MG63 (cell line): Measurements from ENCODE around the gene LYAR. TPM values are rescaled to one million over a fixed set of nuclear protein-coding genes. Genes with fewer than 3 reads are reported as not detected.
A peak's percentile ranks its signal among the peaks of the same experiment; 100 is the strongest.
"Not testable (repeated sequence)": the region's sequence is repeated elsewhere in the genome, so short reads cannot be mapped to it uniquely, and the experiment has no call there.

Experiments
- DNase-seq: peaks from one replicate; pipeline ENCODE4 v3.0.0-alpha.2; 2020
- H3K27me3 ChIP-seq: fragments of 250-450 bp; sonication (Bioruptor Pico); 2 replicates; pipeline ENCODE4 v1.5.1; 2020; ENCODE audit warnings: mild to moderate bottlenecking, moderate library complexity
- H3K36me3 ChIP-seq: fragments of 250-450 bp; sonication (Bioruptor Pico); 2 replicates; pipeline ENCODE4 v1.5.1; 2020; ENCODE audit warnings: mild to moderate bottlenecking, moderate library complexity
- H3K4me3 ChIP-seq: fragments of 250-450 bp; sonication (Bioruptor Pico); 2 replicates; pipeline ENCODE4 v1.5.1; 2020; ENCODE audit warnings: mild to moderate bottlenecking, moderate library complexity
- H3K9me3 ChIP-seq: fragments of 250-450 bp; sonication (Bioruptor Pico); 2 replicates; pipeline ENCODE4 v1.5.1; 2020; ENCODE audit warnings: mild to moderate bottlenecking, moderate library complexity
- total RNA-seq: library from RNA; depleted of rRNA; stranded (reverse); fragments of >200 nt; shearing (Covaris generic); gene quantifications from 2 replicates; pipeline ENCODE4 v1.2.3, GENCODE V29; 2014; ENCODE audit warnings: low replicate concordance; rRNA removed

Gene LYAR
- total RNA-seq, 1 experiment from 2014 or later, result 20.9 TPM

DNA sequence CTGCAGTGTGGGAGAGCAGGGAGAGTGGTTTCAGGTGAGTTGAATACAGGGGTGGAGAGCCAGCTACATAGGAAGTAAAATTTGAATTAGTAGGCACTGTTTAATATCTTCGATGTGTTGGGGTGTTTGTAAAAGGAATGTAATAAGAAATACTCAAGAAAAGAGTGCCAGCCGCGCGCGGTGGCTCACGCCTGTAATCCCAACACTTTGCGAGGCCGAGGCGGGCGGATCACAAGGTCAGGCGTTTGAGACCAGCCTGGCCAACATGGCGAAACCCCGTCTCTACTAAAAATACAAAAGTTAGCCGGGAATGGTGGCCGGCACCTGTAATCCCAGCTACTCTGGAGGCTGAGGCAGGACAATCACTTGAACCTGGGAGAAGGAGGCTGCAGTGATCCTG is 40.6 kb downstream of the LYAR start:
- not testable (repeated sequence) for H3K36me3 ChIP-seq, DNase-seq, H3K4me3 ChIP-seq, H3K9me3 ChIP-seq, H3K27me3 ChIP-seq

GRCh38 chr4:4248885-4249203 is 41.1 kb downstream of the LYAR start:
- Histone ChIP-seq H3K4me3 (peak overlapping the region; percentile 90), H3K27me3 (no peaks in the 10 kb centered on the region), H3K9me3 (no peaks in the 10 kb centered on the region), H3K36me3 (peaks cover 9% of the 10 kb centered on the region)
- no peak for DNase-seq

- H3K9me3 ChIP-seq, result no peaks in the 10 kb centered on the region
- H3K4me3 ChIP-seq, result peak within 1 kb of the TSS; percentile 90
- H3K27me3 ChIP-seq, result no peaks in the 10 kb centered on the region
- DNase-seq, result peak; percentile 88
- peaks cover 9% of the 10 kb centered on the region for H3K36me3 ChIP-seq
Observed at GRCh38 chr4:4248029-4248884, 41.7 kb downstream of the LYAR start, which contains the start of gene TMEM128. TMEM128 (minus strand) TSS chr4:4248223; CDS start chr4:4248202, 21 bp downstream.

DNA sequence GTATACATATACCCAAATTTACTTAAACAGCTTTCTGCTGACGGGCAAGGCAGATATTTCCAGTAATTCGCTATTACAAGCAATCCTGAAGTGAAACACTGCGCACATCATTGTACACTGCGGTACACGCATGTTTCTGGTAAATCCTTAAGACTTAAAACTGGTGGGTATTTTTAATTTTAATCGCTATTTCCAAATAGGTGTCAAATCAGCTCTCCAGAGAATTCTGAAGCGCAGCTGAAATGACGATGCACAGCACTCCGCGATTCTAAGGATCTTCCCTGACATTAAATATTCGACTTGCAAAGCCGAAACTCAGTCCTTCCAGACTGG is 42.3 kb downstream of the LYAR start:
- Histone ChIP-seq H3K9me3 (no peaks in the 10 kb centered on the region), H3K36me3 (peaks cover 9% of the 10 kb centered on the region), H3K27me3 (no peaks in the 10 kb centered on the region), H3K4me3 (peak overlapping the region; percentile 90)
- DNase-seq, result no peak

GRCh38 chr4:4245172-4245571 is 44.8 kb downstream of the LYAR start:
- Histone ChIP-seq H3K27me3 (no peaks in the 10 kb centered on the region), H3K4me3 (no peak overlapping the region), H3K36me3 (peaks cover 11% of the 10 kb centered on the region), H3K9me3 (no peaks in the 10 kb centered on the region)
- no peak for DNase-seq

GRCh38 chr4:4239551-4239950 is 50.4 kb downstream of the LYAR start:
- not testable (repeated sequence) for H3K4me3 ChIP-seq, H3K36me3 ChIP-seq, H3K27me3 ChIP-seq, DNase-seq, H3K9me3 ChIP-seq

DNA sequence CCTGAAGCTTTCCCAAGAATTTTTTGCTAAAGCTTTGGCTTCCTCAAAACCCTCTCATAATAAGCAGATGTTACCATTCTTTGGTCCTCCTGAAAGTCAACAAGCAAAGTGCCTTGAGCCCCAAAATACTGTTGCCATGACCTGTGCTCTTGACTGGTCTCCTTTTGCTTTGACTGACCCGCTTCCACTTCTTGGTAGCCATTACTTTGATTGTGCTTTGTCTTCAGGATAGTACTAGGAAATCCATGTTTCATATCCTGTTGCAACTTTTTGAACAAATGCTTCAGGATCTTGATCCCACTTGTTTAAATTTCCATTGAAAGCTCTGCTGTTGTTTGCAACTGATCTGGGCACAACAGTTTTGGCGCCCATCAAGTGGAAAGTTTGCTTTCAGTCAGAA is 56.3 kb downstream of the LYAR start:
- no peaks in the 10 kb centered on the region for H3K27me3 ChIP-seq
- H3K36me3 ChIP-seq, result no peaks in the 10 kb centered on the region
- no peak for DNase-seq
- H3K9me3 ChIP-seq, result no peaks in the 10 kb centered on the region
- H3K4me3 ChIP-seq, result no peak overlapping the region

- no peak overlapping the region for H3K4me3 ChIP-seq
Observed at GRCh38 chr4:4228356-4228668, 61.6 kb downstream of the LYAR start.

DNA sequence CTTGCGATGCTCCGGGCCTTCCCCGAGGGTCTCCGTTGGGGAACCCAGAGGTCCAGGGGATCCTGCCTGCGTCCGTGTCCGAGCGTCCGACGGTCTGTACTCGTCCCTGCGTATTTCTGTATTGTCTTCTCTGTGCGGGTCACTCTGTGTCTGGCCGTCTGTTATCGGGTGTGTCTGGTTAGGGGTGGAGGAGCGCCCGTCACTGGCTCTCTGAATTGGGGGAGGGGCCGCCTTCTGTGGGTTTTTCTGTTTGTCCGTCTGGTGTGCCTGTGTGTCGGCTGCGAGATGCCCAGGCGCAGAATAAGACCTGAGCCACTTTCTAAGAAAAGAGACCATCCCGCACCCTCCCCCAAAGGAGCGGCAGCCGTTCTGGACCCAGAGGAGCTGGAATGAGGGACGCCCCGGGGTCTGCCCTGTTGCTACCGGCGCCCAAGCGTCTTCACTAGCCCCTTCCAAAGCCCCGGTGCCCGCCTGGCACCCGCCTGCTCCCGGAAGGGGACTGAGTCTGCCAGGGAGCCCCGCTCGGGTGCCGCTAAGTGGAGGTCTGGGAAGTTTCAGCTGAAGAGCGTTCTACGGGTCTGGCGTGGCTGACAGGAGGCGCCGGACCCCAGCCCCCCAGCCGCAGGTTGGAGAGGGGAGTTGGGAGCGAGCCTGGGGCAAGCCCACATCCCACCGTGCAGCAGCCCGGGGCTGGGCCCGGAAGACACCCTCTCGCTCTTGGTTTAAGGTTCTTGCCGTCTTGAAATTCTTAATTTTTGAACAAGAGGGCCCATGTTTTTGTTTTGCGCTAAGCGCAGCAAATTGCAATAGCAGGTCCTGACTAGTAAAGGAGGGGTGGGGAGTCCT is 62.2 kb downstream of the LYAR start:
- H3K4me3 ChIP-seq, result no peak overlapping the region
- H3K36me3 ChIP-seq, result no peaks in the 10 kb centered on the region
- DNase-seq, result no peak

More at GRCh38 chr4:4228356-4228668, 61.6 kb downstream of the LYAR start:
- no peaks in the 10 kb centered on the region for H3K27me3 ChIP-seq
- no peaks in the 10 kb centered on the region for H3K9me3 ChIP-seq
- DNase-seq, result no peak
- H3K36me3 ChIP-seq, result no peaks in the 10 kb centered on the region

GRCh38 chr4:4226606-4227438 is 63.1 kb downstream of the LYAR start, which contains the start of gene OTOP1:
OTOP1 (minus strand) TSS chr4:4226929; CDS start chr4:4226864, 65 bp downstream.
- no peaks in the 10 kb centered on the region for H3K36me3 ChIP-seq
- no peak for DNase-seq
- H3K4me3 ChIP-seq, result no peak within 1 kb of the TSS

More for the DNA sequence above, 62.2 kb downstream of the LYAR start:
- no peaks in the 10 kb centered on the region for H3K27me3 ChIP-seq
- H3K9me3 ChIP-seq, result no peaks in the 10 kb centered on the region

GRCh38 chr4:4225915-4226605 is 63.9 kb downstream of the LYAR start:
- Histone ChIP-seq H3K36me3 (no peaks in the 10 kb centered on the region), H3K27me3 (no peaks in the 10 kb centered on the region), H3K9me3 (no peaks in the 10 kb centered on the region), H3K4me3 (no peak overlapping the region)
- no peak for DNase-seq

More at GRCh38 chr4:4226606-4227438, 63.1 kb downstream of the LYAR start, which contains the start of gene OTOP1:
- no peaks in the 10 kb centered on the region for H3K9me3 ChIP-seq
- H3K27me3 ChIP-seq, result no peaks in the 10 kb centered on the region

Other genes starting within 250 kb of the LYAR start
- gene OTOP1, start 63.2 kb downstream of the LYAR start, total RNA-seq, result not detected in 2 replicates
- gene TMEM128, start 41.9 kb downstream of the LYAR start, total RNA-seq, result 32.3 and 34.9 TPM in 2 replicates
- 0.52 and 3.3 TPM in 2 replicates for gene ZBTB49, start 97 bp upstream of the LYAR start, total RNA-seq
- not detected in 2 replicates for gene NSG1, start 96.9 kb upstream of the LYAR start, total RNA-seq